ENCODE measurements around the gene ADAMTS3. TPM values are rescaled to one million over a fixed set of nuclear protein-coding genes. Genes with fewer than 3 reads are reported as not detected.

The ADAMTS3 gene
- total and polyA plus RNA-seq, 9 of the 15 experiments (the other 6 are each of a cell fraction or from before 2014, with no cell fraction given), result 4.0 to 18.0 (median 12.1) TPM

GRCh38 chr4:72567821-72568675, 973 bp downstream of the ADAMTS3 start (continued):
- TF ChIP-seq, protein P1, sequence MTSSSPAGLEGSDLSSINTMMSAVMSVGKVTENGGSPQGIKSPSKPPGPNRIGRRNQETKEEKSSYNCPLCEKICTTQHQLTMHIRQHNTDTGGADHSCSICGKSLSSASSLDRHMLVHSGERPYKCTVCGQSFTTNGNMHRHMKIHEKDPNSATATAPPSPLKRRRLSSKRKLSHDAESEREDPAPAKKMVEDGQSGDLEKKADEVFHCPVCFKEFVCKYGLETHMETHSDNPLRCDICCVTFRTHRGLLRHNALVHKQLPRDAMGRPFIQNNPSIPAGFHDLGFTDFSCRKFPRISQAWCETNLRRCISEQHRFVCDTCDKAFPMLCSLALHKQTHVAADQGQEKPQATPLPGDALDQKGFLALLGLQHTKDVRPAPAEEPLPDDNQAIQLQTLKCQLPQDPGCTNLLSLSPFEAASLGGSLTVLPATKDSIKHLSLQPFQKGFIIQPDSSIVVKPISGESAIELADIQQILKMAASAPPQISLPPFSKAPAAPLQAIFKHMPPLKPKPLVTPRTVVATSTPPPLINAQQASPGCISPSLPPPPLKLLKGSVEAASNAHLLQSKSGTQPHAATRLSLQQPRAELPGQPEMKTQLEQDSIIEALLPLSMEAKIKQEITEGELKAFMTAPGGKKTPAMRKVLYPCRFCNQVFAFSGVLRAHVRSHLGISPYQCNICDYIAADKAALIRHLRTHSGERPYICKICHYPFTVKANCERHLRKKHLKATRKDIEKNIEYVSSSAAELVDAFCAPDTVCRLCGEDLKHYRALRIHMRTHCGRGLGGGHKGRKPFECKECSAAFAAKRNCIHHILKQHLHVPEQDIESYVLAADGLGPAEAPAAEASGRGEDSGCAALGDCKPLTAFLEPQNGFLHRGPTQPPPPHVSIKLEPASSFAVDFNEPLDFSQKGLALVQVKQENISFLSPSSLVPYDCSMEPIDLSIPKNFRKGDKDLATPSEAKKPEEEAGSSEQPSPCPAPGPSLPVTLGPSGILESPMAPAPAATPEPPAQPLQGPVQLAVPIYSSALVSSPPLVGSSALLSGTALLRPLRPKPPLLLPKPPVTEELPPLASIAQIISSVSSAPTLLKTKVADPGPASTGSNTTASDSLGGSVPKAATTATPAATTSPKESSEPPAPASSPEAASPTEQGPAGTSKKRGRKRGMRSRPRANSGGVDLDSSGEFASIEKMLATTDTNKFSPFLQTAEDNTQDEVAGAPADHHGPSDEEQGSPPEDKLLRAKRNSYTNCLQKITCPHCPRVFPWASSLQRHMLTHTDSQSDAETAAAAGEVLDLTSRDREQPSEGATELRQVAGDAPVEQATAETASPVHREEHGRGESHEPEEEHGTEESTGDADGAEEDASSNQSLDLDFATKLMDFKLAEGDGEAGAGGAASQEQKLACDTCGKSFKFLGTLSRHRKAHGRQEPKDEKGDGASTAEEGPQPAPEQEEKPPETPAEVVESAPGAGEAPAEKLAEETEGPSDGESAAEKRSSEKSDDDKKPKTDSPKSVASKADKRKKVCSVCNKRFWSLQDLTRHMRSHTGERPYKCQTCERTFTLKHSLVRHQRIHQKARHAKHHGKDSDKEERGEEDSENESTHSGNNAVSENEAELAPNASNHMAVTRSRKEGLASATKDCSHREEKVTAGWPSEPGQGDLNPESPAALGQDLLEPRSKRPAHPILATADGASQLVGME (CRISPR knock-in tag; IDR thresholded peaks at IDR 0.05), result no peak
- TF ChIP-seq TRIM28 (IDR thresholded peaks at IDR 0.05) (0 out of 2 replicates have a peak, but pooled peaks have one; percentile 58), KDM2B (CRISPR knock-in tag; IDR thresholded peaks at IDR 0.05) (no peak)

Data from K562 (cell line).